IMR-90 (cell line): Measurements from ENCODE around the gene PSMA7. TPM values are rescaled to one million over a fixed set of nuclear protein-coding genes. Genes with fewer than 3 reads are reported as not detected.

ENCODE experiments used
- ATAC-seq: fragments of 200-7000 bp; cut with Tn5 transposase; 2 replicates; pipeline ENCODE4 v1.9.1; 2020; ENCODE audit warnings: low read depth, mild to moderate bottlenecking, moderate library complexity
- BruUV-seq: library from RNA; stranded (reverse); fragments of 400-500 nt; replicated peaks from 2 replicates; lab custom pipeline; 2021; lab: Mats Ljungman, UMichigan
- CTCF ChIA-PET: fragments of 300-600 bp; formaldehyde crosslinking; extraction: SDS; loops from one replicate; lab custom pipeline; 2021; ENCODE audit warnings: antibody characterized with exemption; lab: Yijun Ruan, JAX
- POLR2A ChIA-PET: fragments of 300-600 bp; sonication (Branson Sonifier 250); formaldehyde crosslinking; loops from one replicate; lab custom pipeline; 2022; ENCODE audit warnings: antibody characterized with exemption; ENCODE audit not compliant: unreplicated experiment; lab: Charles Lee
- DNase-seq: peaks from one replicate; pipeline ENCODE4 v3.0.0; 2013
- H2AFZ ChIP-seq: replicated peaks from 2 replicates; pipeline ENCODE3; 2013; ENCODE audit warnings: low read length, mild to moderate bottlenecking; ENCODE audit not compliant: poor library complexity
- H2AK5ac ChIP-seq: 2 replicates; pipeline ENCODE4 v1.6.1; 2013; ENCODE audit warnings: low read depth, low read length, inconsistent platforms
- H2AK9ac ChIP-seq: replicated peaks from 2 replicates; pipeline ENCODE3; 2013; ENCODE audit warnings: mild to moderate bottlenecking, low read depth, low read length, moderate library complexity; ENCODE audit not compliant: poor library complexity
- H2BK120ac ChIP-seq: 2 replicates; pipeline ENCODE4 v1.6.1; 2013; ENCODE audit warnings: low read depth, low read length, inconsistent platforms
- H2BK15ac ChIP-seq: 3 replicates; pipeline ENCODE4 v1.6.1; 2013; ENCODE audit warnings: low read depth, low read length, inconsistent platforms
- H2BK20ac ChIP-seq: 2 replicates; pipeline ENCODE4 v1.6.1; 2013; ENCODE audit warnings: low read depth, mild to moderate bottlenecking, inconsistent platforms, low read length, moderate library complexity
- H2BK5ac ChIP-seq: 2 replicates; pipeline ENCODE4 v1.6.1; 2013; ENCODE audit warnings: mild to moderate bottlenecking, low read depth, low read length, inconsistent platforms; ENCODE audit not compliant: poor library complexity, severe bottlenecking
- H3K14ac ChIP-seq: replicated peaks from 2 replicates; pipeline ENCODE4 v1.6.1; 2013; ENCODE audit warnings: low read depth, low read length, inconsistent platforms
- H3K18ac ChIP-seq: 2 replicates; pipeline ENCODE4 v1.6.1; 2013; ENCODE audit warnings: low read depth, low read length, control low read depth
- H3K23ac ChIP-seq: 2 replicates; pipeline ENCODE4 v1.6.1; 2013; ENCODE audit warnings: low read depth, low read length, inconsistent platforms
- H3K27ac ChIP-seq: 2 replicates; pipeline ENCODE4 v1.5.1; 2013; ENCODE audit warnings: mild to moderate bottlenecking, control low read depth, low read length; ENCODE audit not compliant: insufficient read depth
- H3K27me3 ChIP-seq: 2 replicates; pipeline ENCODE4 v1.6.1; 2013; ENCODE audit warnings: low read length; ENCODE audit not compliant: control insufficient read depth, insufficient read depth
- H3K36me3 ChIP-seq: 2 replicates; pipeline ENCODE4 v1.6.1; 2013; ENCODE audit warnings: low read length, mixed read lengths; ENCODE audit not compliant: control insufficient read depth, insufficient read depth
- H3K4ac ChIP-seq: 2 replicates; pipeline ENCODE4 v1.6.1; 2013; ENCODE audit warnings: low read depth, low read length, inconsistent platforms
- H3K4me1 ChIP-seq: 2 replicates; pipeline ENCODE4 v1.6.1; 2013; ENCODE audit warnings: low read length, mixed read lengths; ENCODE audit not compliant: control insufficient read depth, insufficient read depth
- H3K4me2 ChIP-seq: 2 replicates; pipeline ENCODE4 v1.6.1; 2013; ENCODE audit warnings: low read depth, mild to moderate bottlenecking, control low read depth, low read length, moderate library complexity
- H3K4me3 ChIP-seq: 2 replicates; pipeline ENCODE4 v1.5.1; 2013; ENCODE audit warnings: low read depth, mild to moderate bottlenecking, control low read depth, low read length, moderate library complexity; ENCODE audit not compliant: insufficient read depth
- H3K56ac ChIP-seq: 2 replicates; pipeline ENCODE4 v1.6.1; 2013; ENCODE audit warnings: low read length, inconsistent platforms; ENCODE audit not compliant: insufficient read depth; ENCODE audit errors: extremely low read depth
- H3K79me1 ChIP-seq, 2 experiments: 2 replicates each; pipeline ENCODE4 v1.6.1; 2013; ENCODE audit warnings: low read length in 2 of 2, inconsistent platforms in 1 of 2, low read depth in 1 of 2
- H3K9ac ChIP-seq: 2 replicates; pipeline ENCODE4 v1.6.1; 2013; ENCODE audit warnings: low read depth, low read length, control low read depth
- H3K9me1 ChIP-seq: 2 replicates; pipeline ENCODE4 v1.6.1; 2013; ENCODE audit warnings: low read length, inconsistent platforms; ENCODE audit not compliant: insufficient read depth
- H3K9me3 ChIP-seq: 2 replicates; pipeline ENCODE4 v1.6.1; 2013; ENCODE audit warnings: low read length; ENCODE audit not compliant: control insufficient read depth, insufficient read depth
- H4K20me1 ChIP-seq: 2 replicates; pipeline ENCODE4 v1.6.1; 2013; ENCODE audit warnings: low read length, inconsistent platforms; ENCODE audit not compliant: insufficient read depth
- H4K5ac ChIP-seq: 2 replicates; pipeline ENCODE4 v1.6.1; 2013; ENCODE audit warnings: mild to moderate bottlenecking, low read depth, low read length, control low read depth
- H4K8ac ChIP-seq, 2 experiments: 2 replicates each; pipeline ENCODE4 v1.6.1; 2013; ENCODE audit warnings: low read depth in 2 of 2, low read length in 2 of 2, control low read depth in 1 of 2, inconsistent platforms in 1 of 2
- H4K91ac ChIP-seq: 2 replicates; pipeline ENCODE4 v1.6.1; 2013; ENCODE audit warnings: low read depth, low read length, inconsistent platforms; ENCODE audit not compliant: insufficient read depth
- BHLHE40 ChIP-seq: fragments of 150-350 bp; IDR thresholded peaks from 2 replicates; pipeline ENCODE4 v1.6.1; 2016; ENCODE audit warnings: mild to moderate bottlenecking, low read depth, low read length
- CEBPB ChIP-seq: IDR thresholded peaks from 2 replicates; pipeline ENCODE4 v1.6.1; 2012; ENCODE audit warnings: low read depth, low read length, improper control_type of control experiment
- CHD1 ChIP-seq: IDR thresholded peaks from 2 replicates; pipeline ENCODE4 v1.6.1; 2012; ENCODE audit warnings: low read depth, low read length, improper control_type of control experiment
- CTCF ChIP-seq: conservative IDR thresholded peaks from 2 replicates; pipeline ENCODE4 v1.5.1; 2012; ENCODE audit warnings: mild to moderate bottlenecking, low read depth, low read length, improper control_type of control experiment
- FOS ChIP-seq: fragments of 150-350 bp; IDR thresholded peaks from 2 replicates; pipeline ENCODE4 v1.6.1; 2016; ENCODE audit warnings: low read depth, low read length
- MAFK ChIP-seq: IDR thresholded peaks from 2 replicates; pipeline ENCODE4 v1.6.1; 2012; ENCODE audit warnings: low read depth, low read length, improper control_type of control experiment
- MAZ ChIP-seq: IDR thresholded peaks from 2 replicates; pipeline ENCODE4 v1.6.1; 2012; ENCODE audit warnings: low read depth, mild to moderate bottlenecking, low read length, improper control_type of control experiment, moderate library complexity, borderline replicate concordance
- MXI1 ChIP-seq: IDR thresholded peaks from 2 replicates; pipeline ENCODE4 v1.6.1; 2012; ENCODE audit warnings: low read depth, mild to moderate bottlenecking, low read length, moderate library complexity, borderline replicate concordance
- NFE2L2 ChIP-seq: fragments of 150-350 bp; IDR thresholded peaks from 2 replicates; pipeline ENCODE4 v1.6.1; 2016; ENCODE audit warnings: low read depth, mild to moderate bottlenecking, low read length
- POLR2A ChIP-seq: IDR thresholded peaks from 2 replicates; pipeline ENCODE4 v1.6.1; 2012; ENCODE audit warnings: mild to moderate bottlenecking, low read depth, low read length
- RAD21 ChIP-seq: IDR thresholded peaks from 2 replicates; pipeline ENCODE4 v1.6.1; 2012; ENCODE audit warnings: low read length, improper control_type of control experiment
- RCOR1 ChIP-seq: IDR thresholded peaks from 2 replicates; pipeline ENCODE4 v1.6.1; 2012; ENCODE audit warnings: mild to moderate bottlenecking, low read length, improper control_type of control experiment; ENCODE audit not compliant: insufficient replicate concordance
- RFX5 ChIP-seq: IDR thresholded peaks from 2 replicates; pipeline ENCODE4 v1.8.0; 2012; ENCODE audit warnings: low read depth, mild to moderate bottlenecking, low read length, moderate library complexity
- SMC3 ChIP-seq: fragments of 150-350 bp; IDR thresholded peaks from 2 replicates; pipeline ENCODE4 v1.6.1; 2016; ENCODE audit warnings: low read depth, mild to moderate bottlenecking, antibody characterized with exemption, low read length, moderate library complexity
- WGBS, 2 experiments: methylation state at CpG; one replicate each; pipeline versions ENCODE4 v1.1.5 to v1.1.7; 2013; ENCODE audit warnings: missing lambda C conversion rate in 2 of 2; ENCODE audit not compliant: insufficient read length in 1 of 2; ENCODE audit errors: extremely low coverage in 2 of 2; 5-methylcytosine and 5-hydroxymethylcytosine counted together
- dilution Hi-C: fragments of 300-500 bp; cut with HindIII; formaldehyde crosslinking; loops from one replicate; pipeline ENCODE4 v1.14.3; 2018; ENCODE audit warnings: low sequenced_read_pairs; ENCODE audit not compliant: unreplicated experiment
- in situ Hi-C: fragments of 300-500 bp; cut with MboI; formaldehyde crosslinking; loops from 3 replicates; pipeline ENCODE4 v1.14.3; 2019; ENCODE audit warnings: low sequenced_read_pairs, inconsistent platforms, mixed read lengths
- intact Hi-C: fragments of 100-400 bp; cut with micrococcal nuclease; formaldehyde crosslinking; loops from 2 replicates; pipeline ENCODE4 v1.10.0; 2022
- polyA plus RNA-seq, 3 experiments: library from polyadenylated mRNA; depleted of rRNA; stranded (reverse); fragments of >200 nt; gene quantifications; 2 replicates each; pipeline ENCODE4 v1.2.3, GENCODE V29; 2012; ENCODE audit warnings: low replicate concordance in 1 of 3
- total RNA-seq: library from RNA; depleted of rRNA; stranded (reverse); fragments of >200 nt; gene quantifications from 2 replicates; pipeline ENCODE4 v1.2.3, GENCODE V29; 2012
- TF ChIP-seq, protein P1 (sequence below): fragments of 150-350 bp; IDR thresholded peaks from 2 replicates; pipeline ENCODE4 v1.6.1; 2017; ENCODE audit warnings: mild to moderate bottlenecking, antibody characterized with exemption, low read length, low read depth
- TF ChIP-seq, protein P2 (sequence below): fragments of 150-350 bp; IDR thresholded peaks from 2 replicates; pipeline ENCODE4 v1.6.1; 2016; ENCODE audit warnings: low read depth, mild to moderate bottlenecking, low read length, moderate library complexity, borderline replicate concordance

The PSMA7 gene
- total and polyA plus RNA-seq, 2 of the 4 experiments (the other 2 are of a cell fraction), result 417 to 458 TPM

DNA sequence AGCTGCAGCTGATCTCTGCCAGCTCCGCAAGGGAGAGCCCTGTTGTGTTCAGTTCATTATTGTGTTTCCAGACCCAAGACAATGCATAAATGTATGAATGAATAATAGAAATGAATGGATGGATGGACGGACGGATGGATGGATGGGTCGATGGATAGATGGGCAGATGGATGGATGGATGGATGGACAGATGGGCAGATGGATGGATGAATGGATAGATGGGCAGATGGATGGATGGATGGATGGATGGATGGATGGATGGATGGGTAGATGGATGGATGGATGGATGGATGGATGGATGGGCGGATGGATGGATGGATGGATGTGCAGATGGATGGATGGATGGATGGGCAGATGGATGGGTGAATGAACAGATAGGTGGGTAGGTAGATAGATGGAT, 37.6 kb downstream of the PSMA7 start:
- Histone ChIP-seq H4K8ac (no peak overlapping the region), H3K79me1 (no peaks in the 10 kb centered on the region), H2BK20ac (no peak overlapping the region), H4K20me1 (no peaks in the 10 kb centered on the region), H2AFZ (no peak overlapping the region), H3K23ac (no peak overlapping the region), H3K18ac (no peak overlapping the region), H4K91ac (no peak overlapping the region), H3K4me3 (no peak overlapping the region), H3K56ac (no peak overlapping the region), H3K27ac (no peak overlapping the region), H3K14ac (no peak overlapping the region), H2BK15ac (no peak overlapping the region), H3K27me3 (peaks cover 5% of the 10 kb centered on the region), H3K36me3 (no peaks in the 10 kb centered on the region), H3K4me2 (no peak overlapping the region), H3K4me1 (peaks cover 2% of the 10 kb centered on the region; the same call in 1 of the 2 replicates), H4K5ac (no peak overlapping the region), H3K9me1 (no peaks in the 10 kb centered on the region), H2BK120ac (no peak overlapping the region), H3K9me3 (peaks cover 46% of the 10 kb centered on the region), H2AK9ac (no peak overlapping the region), H2AK5ac (no peak overlapping the region), H2BK5ac (no peak overlapping the region), H3K4ac (no peak overlapping the region), H3K9ac (no peak overlapping the region)
- no TSS peak for BruUV-seq
- TF ChIP-seq MAZ, result no peak
- TF ChIP-seq RAD21, result no peak
- TF ChIP-seq CHD1, result no peak
- TF ChIP-seq FOS, result no peak
- no peak for TF ChIP-seq NFE2L2
- TF ChIP-seq RCOR1, result no peak
- TF ChIP-seq, protein P1, sequence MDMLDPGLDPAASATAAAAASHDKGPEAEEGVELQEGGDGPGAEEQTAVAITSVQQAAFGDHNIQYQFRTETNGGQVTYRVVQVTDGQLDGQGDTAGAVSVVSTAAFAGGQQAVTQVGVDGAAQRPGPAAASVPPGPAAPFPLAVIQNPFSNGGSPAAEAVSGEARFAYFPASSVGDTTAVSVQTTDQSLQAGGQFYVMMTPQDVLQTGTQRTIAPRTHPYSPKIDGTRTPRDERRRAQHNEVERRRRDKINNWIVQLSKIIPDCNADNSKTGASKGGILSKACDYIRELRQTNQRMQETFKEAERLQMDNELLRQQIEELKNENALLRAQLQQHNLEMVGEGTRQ, result no peak
- no peak for TF ChIP-seq MAFK
- no peak for TF ChIP-seq CEBPB
- no peak for TF ChIP-seq RFX5
- no peak for TF ChIP-seq POLR2A
- TF ChIP-seq CTCF, result no peak
- TF ChIP-seq, protein P2, sequence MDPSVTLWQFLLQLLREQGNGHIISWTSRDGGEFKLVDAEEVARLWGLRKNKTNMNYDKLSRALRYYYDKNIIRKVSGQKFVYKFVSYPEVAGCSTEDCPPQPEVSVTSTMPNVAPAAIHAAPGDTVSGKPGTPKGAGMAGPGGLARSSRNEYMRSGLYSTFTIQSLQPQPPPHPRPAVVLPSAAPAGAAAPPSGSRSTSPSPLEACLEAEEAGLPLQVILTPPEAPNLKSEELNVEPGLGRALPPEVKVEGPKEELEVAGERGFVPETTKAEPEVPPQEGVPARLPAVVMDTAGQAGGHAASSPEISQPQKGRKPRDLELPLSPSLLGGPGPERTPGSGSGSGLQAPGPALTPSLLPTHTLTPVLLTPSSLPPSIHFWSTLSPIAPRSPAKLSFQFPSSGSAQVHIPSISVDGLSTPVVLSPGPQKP, result no peak
- TF ChIP-seq MXI1, result no peak
- TF ChIP-seq BHLHE40, result no peak
- TF ChIP-seq SMC3, result no peak
- ATAC-seq (no peak), DNase-seq (no peak)
- CTCF ChIA-PET, result no interaction called here
- POLR2A ChIA-PET, result no interaction called here
- 79 to 100% methylated on average over 3 to 4 of the region's 5 CpGs for WGBS, 2 experiments
- in situ Hi-C loops (no loop called here), dilution Hi-C loops (no loop called here), intact Hi-C loops (no loop called here)
